Measurements from ENCODE around the gene RAB3IP.

The RAB3IP gene

DNA sequence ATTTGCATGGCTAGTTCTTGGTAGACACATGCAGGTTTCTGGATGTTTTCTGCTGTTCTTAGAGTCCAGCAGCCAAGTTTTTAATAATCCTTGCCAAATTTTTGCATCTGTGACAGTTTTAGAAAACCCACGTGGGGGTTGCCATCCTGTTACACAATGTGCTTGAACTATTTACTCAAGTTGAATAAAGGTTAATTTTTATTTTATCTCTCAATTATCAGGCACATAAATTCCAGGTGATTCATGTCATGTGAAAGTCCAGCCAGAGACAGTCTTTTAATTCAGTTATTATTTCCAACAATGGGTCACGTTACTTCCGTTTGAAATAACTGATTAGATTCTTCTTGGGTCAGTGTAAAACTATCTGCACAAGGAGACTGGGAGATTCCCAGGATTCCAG, 102.1 kb downstream of the RAB3IP start:
- TF ChIP-seq ZBTB7A (IDR thresholded peaks at IDR 0.05; ENCODE audit: low read depth) (no peak), CEBPB (IDR thresholded peaks at IDR 0.05) (no peak), CREB1 (IDR thresholded peaks at IDR 0.05; ENCODE audit: low read depth) (no peak), EGR1 (IDR thresholded peaks at IDR 0.05) (no peak), FOXM1 (IDR thresholded peaks at IDR 0.05; ENCODE audit: borderline replicate concordance, low read depth) (no peak), YY1 (IDR thresholded peaks at IDR 0.05; ENCODE audit: low read depth) (no peak), TAF1 (IDR thresholded peaks at IDR 0.05; ENCODE audit: low read depth) (no peak), RAD21 (IDR thresholded peaks at IDR 0.05; ENCODE audit: low read depth) (no peak), EP300 (IDR thresholded peaks at IDR 0.05; ENCODE audit: borderline replicate concordance) (no peak), NFIC (IDR thresholded peaks at IDR 0.05) (no peak), TCF12 (IDR thresholded peaks at IDR 0.05; ENCODE audit: low read depth) (no peak), TEAD4 (IDR thresholded peaks at IDR 0.05) (no peak)
- TF ChIP-seq, protein P1, sequence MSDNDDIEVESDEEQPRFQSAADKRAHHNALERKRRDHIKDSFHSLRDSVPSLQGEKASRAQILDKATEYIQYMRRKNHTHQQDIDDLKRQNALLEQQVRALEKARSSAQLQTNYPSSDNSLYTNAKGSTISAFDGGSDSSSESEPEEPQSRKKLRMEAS (IDR thresholded peaks at IDR 0.05) = no peak
- TF ChIP-seq, protein P2, sequence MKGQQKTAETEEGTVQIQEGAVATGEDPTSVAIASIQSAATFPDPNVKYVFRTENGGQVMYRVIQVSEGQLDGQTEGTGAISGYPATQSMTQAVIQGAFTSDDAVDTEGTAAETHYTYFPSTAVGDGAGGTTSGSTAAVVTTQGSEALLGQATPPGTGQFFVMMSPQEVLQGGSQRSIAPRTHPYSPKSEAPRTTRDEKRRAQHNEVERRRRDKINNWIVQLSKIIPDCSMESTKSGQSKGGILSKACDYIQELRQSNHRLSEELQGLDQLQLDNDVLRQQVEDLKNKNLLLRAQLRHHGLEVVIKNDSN (IDR thresholded peaks at IDR 0.05) = no peak
- TF ChIP-seq, protein P3, sequence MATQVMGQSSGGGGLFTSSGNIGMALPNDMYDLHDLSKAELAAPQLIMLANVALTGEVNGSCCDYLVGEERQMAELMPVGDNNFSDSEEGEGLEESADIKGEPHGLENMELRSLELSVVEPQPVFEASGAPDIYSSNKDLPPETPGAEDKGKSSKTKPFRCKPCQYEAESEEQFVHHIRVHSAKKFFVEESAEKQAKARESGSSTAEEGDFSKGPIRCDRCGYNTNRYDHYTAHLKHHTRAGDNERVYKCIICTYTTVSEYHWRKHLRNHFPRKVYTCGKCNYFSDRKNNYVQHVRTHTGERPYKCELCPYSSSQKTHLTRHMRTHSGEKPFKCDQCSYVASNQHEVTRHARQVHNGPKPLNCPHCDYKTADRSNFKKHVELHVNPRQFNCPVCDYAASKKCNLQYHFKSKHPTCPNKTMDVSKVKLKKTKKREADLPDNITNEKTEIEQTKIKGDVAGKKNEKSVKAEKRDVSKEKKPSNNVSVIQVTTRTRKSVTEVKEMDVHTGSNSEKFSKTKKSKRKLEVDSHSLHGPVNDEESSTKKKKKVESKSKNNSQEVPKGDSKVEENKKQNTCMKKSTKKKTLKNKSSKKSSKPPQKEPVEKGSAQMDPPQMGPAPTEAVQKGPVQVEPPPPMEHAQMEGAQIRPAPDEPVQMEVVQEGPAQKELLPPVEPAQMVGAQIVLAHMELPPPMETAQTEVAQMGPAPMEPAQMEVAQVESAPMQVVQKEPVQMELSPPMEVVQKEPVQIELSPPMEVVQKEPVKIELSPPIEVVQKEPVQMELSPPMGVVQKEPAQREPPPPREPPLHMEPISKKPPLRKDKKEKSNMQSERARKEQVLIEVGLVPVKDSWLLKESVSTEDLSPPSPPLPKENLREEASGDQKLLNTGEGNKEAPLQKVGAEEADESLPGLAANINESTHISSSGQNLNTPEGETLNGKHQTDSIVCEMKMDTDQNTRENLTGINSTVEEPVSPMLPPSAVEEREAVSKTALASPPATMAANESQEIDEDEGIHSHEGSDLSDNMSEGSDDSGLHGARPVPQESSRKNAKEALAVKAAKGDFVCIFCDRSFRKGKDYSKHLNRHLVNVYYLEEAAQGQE (IDR thresholded peaks at IDR 0.05; ENCODE audit: low read depth) = no peak

DNA sequence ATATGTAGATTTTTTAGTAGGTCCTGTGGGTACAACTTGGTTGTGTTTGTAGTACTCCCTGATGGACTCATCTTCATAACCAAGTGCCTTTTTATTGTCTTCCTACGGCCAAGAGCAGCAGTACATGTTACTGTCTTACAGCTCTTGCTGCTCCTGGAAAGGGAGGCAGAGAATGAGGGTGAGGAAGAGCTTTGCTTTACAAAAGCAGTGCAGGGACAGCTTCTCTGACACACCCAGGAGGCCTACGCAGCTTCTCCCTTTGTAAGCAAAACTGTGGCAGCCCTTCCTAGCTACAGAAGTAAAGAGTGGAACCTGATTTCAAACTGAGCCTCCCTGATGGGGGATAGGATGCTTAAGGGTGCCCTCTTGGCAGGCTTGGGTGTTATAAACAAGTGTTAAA, 104.9 kb downstream of the RAB3IP start:
- no peak for TF ChIP-seq TEAD4 (IDR thresholded peaks at IDR 0.05)
- no peak for TF ChIP-seq FOXM1 (IDR thresholded peaks at IDR 0.05; ENCODE audit: borderline replicate concordance, low read depth)
- TF ChIP-seq, protein P1 (IDR thresholded peaks at IDR 0.05) = no peak
- TF ChIP-seq CEBPB (IDR thresholded peaks at IDR 0.05) = no peak
- TF ChIP-seq YY1 (IDR thresholded peaks at IDR 0.05; ENCODE audit: low read depth) = no peak
- no peak for TF ChIP-seq EGR1 (IDR thresholded peaks at IDR 0.05)
- TF ChIP-seq, protein P3 (IDR thresholded peaks at IDR 0.05; ENCODE audit: low read depth) = no peak
- no peak for TF ChIP-seq TAF1 (IDR thresholded peaks at IDR 0.05; ENCODE audit: low read depth)
- no peak for TF ChIP-seq NFIC (IDR thresholded peaks at IDR 0.05)
- no peak for TF ChIP-seq EP300 (IDR thresholded peaks at IDR 0.05; ENCODE audit: borderline replicate concordance)
- TF ChIP-seq RAD21 (IDR thresholded peaks at IDR 0.05; ENCODE audit: low read depth) = no peak
- no peak for TF ChIP-seq ZBTB7A (IDR thresholded peaks at IDR 0.05; ENCODE audit: low read depth)
- no peak for TF ChIP-seq CREB1 (IDR thresholded peaks at IDR 0.05; ENCODE audit: low read depth)
- TF ChIP-seq TCF12 (IDR thresholded peaks at IDR 0.05; ENCODE audit: low read depth) = no peak
- TF ChIP-seq, protein P2 (IDR thresholded peaks at IDR 0.05) = no peak

DNA sequence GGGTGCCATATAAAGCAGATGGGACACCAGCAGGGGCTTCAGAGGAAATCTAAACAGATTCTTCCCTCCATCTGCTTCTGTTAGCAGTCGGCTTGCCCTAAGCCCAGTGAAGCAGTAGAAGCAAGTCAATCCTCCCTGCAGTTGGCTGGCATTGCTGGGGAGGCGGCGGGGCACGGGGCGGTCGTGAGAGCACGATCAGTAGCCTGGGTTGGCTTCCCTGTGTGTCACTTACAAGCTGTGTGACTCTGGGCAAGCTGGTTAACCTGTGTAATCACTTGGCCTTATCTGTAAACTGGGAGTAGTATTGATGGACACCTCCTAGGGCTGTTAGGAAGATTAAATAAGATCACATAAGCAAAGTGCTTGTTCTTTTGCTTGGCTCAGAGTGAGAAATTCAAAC, 105.8 kb downstream of the RAB3IP start:
- TF ChIP-seq FOXM1 (IDR thresholded peaks at IDR 0.05; ENCODE audit: borderline replicate concordance, low read depth) (no peak), CEBPB (IDR thresholded peaks at IDR 0.05) (no peak), TAF1 (IDR thresholded peaks at IDR 0.05; ENCODE audit: low read depth) (no peak), TEAD4 (IDR thresholded peaks at IDR 0.05) (no peak), CREB1 (IDR thresholded peaks at IDR 0.05; ENCODE audit: low read depth) (no peak), RAD21 (IDR thresholded peaks at IDR 0.05; ENCODE audit: low read depth) (no peak), NFIC (IDR thresholded peaks at IDR 0.05) (no peak), EGR1 (IDR thresholded peaks at IDR 0.05) (no peak), TCF12 (IDR thresholded peaks at IDR 0.05; ENCODE audit: low read depth) (no peak), ZBTB7A (IDR thresholded peaks at IDR 0.05; ENCODE audit: low read depth) (no peak), YY1 (IDR thresholded peaks at IDR 0.05; ENCODE audit: low read depth) (no peak), EP300 (IDR thresholded peaks at IDR 0.05; ENCODE audit: borderline replicate concordance) (no peak)
- TF ChIP-seq, protein P2 (IDR thresholded peaks at IDR 0.05) = no peak
- TF ChIP-seq, protein P1 (IDR thresholded peaks at IDR 0.05) = no peak
- TF ChIP-seq, protein P3 (IDR thresholded peaks at IDR 0.05; ENCODE audit: low read depth) = no peak
